Upper lobe of left lung (tissue), 6 donors: ENCODE results near the gene SAMD9L. TPM values are rescaled to one million over a fixed set of nuclear protein-coding genes. Genes with fewer than 3 reads are reported as not detected.

Experiments
- ATAC-seq, 2 donors: fragments of 200-7000 bp; cut with Tn5 transposase; one replicate each; pipeline ENCODE4 v1.9.1; 2022; ENCODE audit warnings: mild to moderate bottlenecking in 2 of 2, moderate library complexity in 2 of 2; ENCODE audit not compliant: low FRiP score in 2 of 2
- DNase-seq, 2 donors: peaks; one replicate each; pipeline ENCODE4 v3.0.0-alpha.2; 2019 to 2020
- H3K27ac ChIP-seq, 4 donors: fragments of 200-600 bp; sonication (generic); one replicate each; pipeline ENCODE4 v1.5.1; 2016 to 2019
- H3K27me3 ChIP-seq, 4 donors: fragments of 200-600 bp; sonication (generic); one replicate each; pipeline ENCODE4 v1.5.1; 2017 to 2019
- H3K36me3 ChIP-seq, 4 donors: fragments of 200-600 bp; sonication (generic); one replicate each; pipeline ENCODE4 v1.5.1; 2016 to 2019
- H3K4me1 ChIP-seq, 4 donors: fragments of 200-600 bp; sonication (generic); one replicate each; pipeline ENCODE4 v1.5.1; 2018 to 2019
- H3K4me3 ChIP-seq, 4 donors: fragments of 200-600 bp; sonication (generic); one replicate each; pipeline ENCODE4 v1.5.1; 2017 to 2019; ENCODE audit warnings: mild to moderate bottlenecking in 2 of 4, moderate library complexity in 1 of 4
- H3K9me3 ChIP-seq, 4 donors: fragments of 200-600 bp; sonication (generic); one replicate each; pipeline ENCODE4 v1.5.1; 2018 to 2019
- CTCF ChIP-seq, 6 experiments: fragments of 450-650 bp in 4 of 6; fragments of 200-600 bp in 2 of 6; sonication (generic) in 2 of 6; IDR thresholded peaks; one replicate each; pipeline ENCODE4 v1.5.1; 2016 to 2019; ENCODE audit warnings: antibody characterized with exemption in 6 of 6
- EP300 ChIP-seq, 4 donors: sonication (generic); formaldehyde crosslinking; IDR thresholded peaks; one replicate each; pipeline ENCODE4 v1.5.1; 2017; ENCODE audit warnings: antibody characterized with exemption in 4 of 4, control low read depth in 2 of 4
- POLR2A ChIP-seq, 4 donors: fragments of 450-650 bp; IDR thresholded peaks; one replicate each; pipeline ENCODE4 v1.5.1; 2016 to 2017; ENCODE audit warnings: antibody characterized with exemption in 4 of 4, mild to moderate bottlenecking in 2 of 4
- POLR2AphosphoS5 ChIP-seq, 2 donors: sonication (generic); formaldehyde crosslinking; IDR thresholded peaks; one replicate each; pipeline ENCODE4 v1.5.1; 2017; ENCODE audit warnings: antibody characterized with exemption in 2 of 2
- WGBS, 2 donors: methylation state at CpG; one replicate each; pipeline ENCODE4 v1.1.5; 2017 to 2018; 5-methylcytosine and 5-hydroxymethylcytosine counted together
- total RNA-seq, 6 donors: library from RNA; depleted of rRNA in 4 of 6; stranded (reverse); fragments of >200 nt in 4 of 6; gene quantifications; one replicate each; pipeline versions ENCODE4 v1.1.0 to v1.2.1, GENCODE V29; 2016 to 2021
- donor health status: DM: no; HTN: no; CAD: no; lungs with moderate emphysema.
- donor health status: DM: no; HTN: yes; CAD: no; lungs with severe emphysema.

SAMD9L gene
- total RNA-seq, 6 donors from 2014 or later: 20.7 to 50.6 (median 32.5) TPM

DNA sequence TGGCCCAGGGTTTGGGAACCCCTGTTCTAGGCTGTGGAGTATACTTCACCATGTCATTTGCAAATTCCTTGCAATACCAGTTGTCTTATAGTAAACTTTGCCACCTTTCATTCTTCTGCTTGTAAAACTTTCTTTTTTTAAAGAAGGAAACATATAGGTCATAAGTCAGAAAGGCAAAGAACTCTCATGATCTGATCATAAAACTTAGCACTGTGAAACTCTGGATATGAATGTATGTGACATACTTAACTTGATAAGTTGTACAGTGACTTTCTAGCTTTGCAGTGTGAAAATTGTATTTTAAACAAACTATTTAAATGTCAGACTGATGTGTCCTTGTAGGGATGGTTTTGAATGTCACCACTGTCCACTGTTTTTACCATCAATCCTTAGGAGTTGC is 31.0 kb upstream of the SAMD9L start:
- no peak overlapping the region for H3K4me3 ChIP-seq
- H3K9me3 ChIP-seq: no peaks in the 10 kb centered on the region
- ATAC-seq (no peak), DNase-seq (no peak)
- no peaks in the 10 kb centered on the region for H3K27me3 ChIP-seq
- TF ChIP-seq EP300 (IDR thresholded peaks at IDR 0.05) (no peak), CTCF (IDR thresholded peaks at IDR 0.05) (no peak), POLR2AphosphoS5 (IDR thresholded peaks at IDR 0.05) (no peak), POLR2A (IDR thresholded peaks at IDR 0.05) (no peak)
- no peaks in the 10 kb centered on the region for H3K4me1 ChIP-seq
- no peak overlapping the region for H3K27ac ChIP-seq
- no peaks in the 10 kb centered on the region for H3K36me3 ChIP-seq

- TF ChIP-seq POLR2A (IDR thresholded peaks at IDR 0.05) (no peak), CTCF (IDR thresholded peaks at IDR 0.05) (peak in 1 of 6 experiments; percentile 10), POLR2AphosphoS5 (IDR thresholded peaks at IDR 0.05) (no peak), EP300 (IDR thresholded peaks at IDR 0.05) (no peak)
- ATAC-seq: no peak
- H3K27me3 ChIP-seq: no peaks in the 10 kb centered on the region
- DNase-seq: no peak
- 23% methylated on average over 3 of the region's 3 CpGs for WGBS, 2 donors
- H3K4me3 ChIP-seq: no peak overlapping the region
- no peaks in the 10 kb centered on the region for H3K9me3 ChIP-seq
- no peaks in the 10 kb centered on the region for H3K36me3 ChIP-seq
- no peak overlapping the region for H3K27ac ChIP-seq
- H3K4me1 ChIP-seq: no peaks in the 10 kb centered on the region
Observed at GRCh38 chr7:93178213-93178612, 30.0 kb upstream of the SAMD9L start.

DNA sequence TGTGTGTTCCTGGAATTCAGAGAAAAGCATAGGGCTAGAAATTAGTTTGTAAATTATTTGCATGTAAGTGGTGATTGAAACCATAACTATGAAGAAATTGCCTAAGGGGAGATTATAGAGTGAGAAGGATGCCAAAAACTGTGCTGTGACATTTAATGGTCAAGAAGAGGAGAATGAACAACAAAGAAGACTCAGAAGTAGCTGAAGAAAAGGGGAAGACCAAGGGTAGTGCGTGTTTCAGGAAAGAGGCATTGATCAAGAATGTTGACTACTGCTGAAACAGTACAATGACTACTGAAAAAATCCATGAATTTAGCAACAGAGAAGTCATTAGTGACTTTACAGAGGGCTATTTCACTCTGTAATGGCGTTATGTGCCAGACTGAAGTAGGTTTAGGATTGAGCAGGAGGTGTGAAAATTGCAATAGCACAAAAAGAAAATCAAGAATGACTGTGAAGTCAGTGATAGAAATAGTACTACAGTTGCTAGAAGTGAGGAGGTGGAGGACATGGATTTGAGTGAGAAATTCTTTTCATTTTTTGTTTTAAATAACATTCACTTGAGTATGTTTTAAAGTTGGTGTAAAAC is 28.9 kb upstream of the SAMD9L start:
- no peak for DNase-seq
- Histone ChIP-seq H3K27ac (no peak overlapping the region), H3K27me3 (no peaks in the 10 kb centered on the region), H3K4me1 (no peaks in the 10 kb centered on the region), H3K36me3 (no peaks in the 10 kb centered on the region), H3K9me3 (peaks cover 0 to 2% (median under 1%) of the 10 kb centered on the region in 4 donors), H3K4me3 (no peak overlapping the region)
- 49 to 55% methylated on average over 2 of the region's 2 CpGs for WGBS, 2 donors
- ATAC-seq: no peak
- TF ChIP-seq POLR2A (IDR thresholded peaks at IDR 0.05): no peak
- no peak for TF ChIP-seq POLR2AphosphoS5 (IDR thresholded peaks at IDR 0.05)
- TF ChIP-seq CTCF (IDR thresholded peaks at IDR 0.05): no peak
- TF ChIP-seq EP300 (IDR thresholded peaks at IDR 0.05): no peak

- H3K4me3 ChIP-seq: no peak overlapping the region
- DNase-seq: no peak
- H3K4me1 ChIP-seq: no peaks in the 10 kb centered on the region
- no peak overlapping the region for H3K27ac ChIP-seq
- H3K9me3 ChIP-seq: peaks cover 9 to 19% (median 14%) of the 10 kb centered on the region in 4 donors
- TF ChIP-seq CTCF (IDR thresholded peaks at IDR 0.05) (no peak), POLR2A (IDR thresholded peaks at IDR 0.05) (no peak), POLR2AphosphoS5 (IDR thresholded peaks at IDR 0.05) (no peak), EP300 (IDR thresholded peaks at IDR 0.05) (no peak)
- 85% methylated on average over 2 of the region's 2 CpGs; no CpG with 5 or more reads in 1 of the 2 donors for WGBS, 2 donors
- ATAC-seq: no peak
- H3K36me3 ChIP-seq: no peaks in the 10 kb centered on the region
- no peaks in the 10 kb centered on the region for H3K27me3 ChIP-seq
Observed at GRCh38 chr7:93175219-93175618, 27.0 kb upstream of the SAMD9L start.

DNA sequence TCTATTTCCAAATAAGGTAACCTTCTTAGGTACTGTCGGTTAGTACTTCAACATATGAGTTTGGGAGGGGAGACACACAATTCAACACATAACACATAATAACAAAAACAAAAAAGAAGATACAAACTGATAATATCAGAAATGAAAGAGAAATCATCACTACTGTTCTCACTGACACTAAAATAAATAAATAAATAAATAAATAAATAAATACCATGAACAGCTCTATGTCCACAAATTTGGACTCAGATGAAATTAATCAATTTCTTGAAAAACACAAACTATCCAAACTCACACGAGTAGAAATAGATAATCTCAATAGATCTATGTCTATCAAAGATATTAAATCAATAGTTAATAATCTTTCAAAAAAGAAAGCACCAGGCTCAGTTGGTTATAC is 24.5 kb upstream of the SAMD9L start:
- no peaks in the 10 kb centered on the region for H3K36me3 ChIP-seq
- WGBS, 2 donors: 56 to 73% methylated on average over 2 of the region's 2 CpGs

More for the DNA sequence above, 24.5 kb upstream of the SAMD9L start:
- Histone ChIP-seq H3K4me3 (no peak overlapping the region), H3K4me1 (no peaks in the 10 kb centered on the region), H3K9me3 (peaks cover 9 to 23% (median 16%) of the 10 kb centered on the region in 4 donors), H3K27me3 (no peaks in the 10 kb centered on the region), H3K27ac (no peak overlapping the region)
- ATAC-seq: no peak
- no peak for TF ChIP-seq EP300 (IDR thresholded peaks at IDR 0.05)
- TF ChIP-seq POLR2AphosphoS5 (IDR thresholded peaks at IDR 0.05): no peak
- no peak for TF ChIP-seq POLR2A (IDR thresholded peaks at IDR 0.05)
- TF ChIP-seq CTCF (IDR thresholded peaks at IDR 0.05): no peak
- no peak for DNase-seq
